Thymus (tissue), 11 donors: Measurements from ENCODE around the gene TRDMT1. TPM values are rescaled to one million over a fixed set of nuclear protein-coding genes. Genes with fewer than 3 reads are reported as not detected.

Experiments
- DNase-seq, 9 donors: peaks; one replicate each; pipeline ENCODE4 v3.0.0-alpha.2; 2013; ENCODE audit warnings: low spot score in 9 of 9, low read depth in 6 of 9, missing footprints in 1 of 9
- H3K27ac ChIP-seq, 2 donors: one replicate each; pipeline ENCODE4 v1.5.1; 2013; ENCODE audit warnings: control low read depth in 1 of 2, low read depth in 1 of 2, low read length in 1 of 2, mild to moderate bottlenecking in 1 of 2, moderate library complexity in 1 of 2
- H3K27me3 ChIP-seq, 2 donors: one replicate each; pipeline ENCODE4 v1.5.1; 2013; ENCODE audit warnings: low read length in 1 of 2; ENCODE audit not compliant: control insufficient read depth in 2 of 2, insufficient read depth in 1 of 2
- H3K36me3 ChIP-seq, 2 donors: one replicate each; pipeline ENCODE4 v1.5.1; 2013; ENCODE audit warnings: low read length in 1 of 2, mild to moderate bottlenecking in 1 of 2, moderate library complexity in 1 of 2; ENCODE audit not compliant: control insufficient read depth in 2 of 2, insufficient read depth in 2 of 2
- H3K4me1 ChIP-seq, 2 donors: one replicate each; pipeline ENCODE4 v1.5.1; 2013; ENCODE audit warnings: low read length in 2 of 2; ENCODE audit not compliant: control insufficient read depth in 2 of 2, insufficient read depth in 2 of 2
- H3K4me3 ChIP-seq, 2 donors: one replicate each; pipeline ENCODE4 v1.5.1; 2013; ENCODE audit warnings: low read length in 2 of 2, control low read depth in 1 of 2, mild to moderate bottlenecking in 1 of 2
- H3K9me3 ChIP-seq, 2 donors: one replicate each; pipeline ENCODE4 v1.5.1; 2013; ENCODE audit warnings: low read length in 1 of 2, mild to moderate bottlenecking in 1 of 2; ENCODE audit not compliant: control insufficient read depth in 2 of 2, insufficient read depth in 1 of 2
- WGBS: extraction: QIAGEN DNeasy Blood & Tissue Kit; methylation state at CpG from one replicate; pipeline ENCODE4 v1.1.7; 2013; 5-methylcytosine and 5-hydroxymethylcytosine counted together
- polyA plus RNA-seq: library from polyadenylated mRNA; stranded (reverse); fragments of 200-250 nt; gene quantifications from one replicate; pipeline ENCODE4 v1.2.3, GENCODE V29; 2013
- total RNA-seq: library from RNA; stranded (reverse); fragments of 120-200 nt; gene quantifications from one replicate; pipeline ENCODE4 v1.2.4, GENCODE V29; 2013
- donor health status: healthy.

The TRDMT1 gene
- total and polyA plus RNA-seq, 2 donors: 5.0 to 11.4 TPM

- Histone ChIP-seq H3K27ac (no peak overlapping the region), H3K9me3 (no peaks in the 10 kb centered on the region), H3K4me1 (peaks cover 0 to 4% of the 10 kb centered on the region in 2 donors), H3K4me3 (no peak overlapping the region), H3K27me3 (no peaks in the 10 kb centered on the region), H3K36me3 (peaks cover 0 to 4% of the 10 kb centered on the region in 2 donors)
- 93% methylated on average over 5 of the region's 5 CpGs for WGBS
- DNase-seq: no peak
These were observed 6.4 kb downstream of the TRDMT1 start for GRCh38 chr10:17195083-17195482.

DNA sequence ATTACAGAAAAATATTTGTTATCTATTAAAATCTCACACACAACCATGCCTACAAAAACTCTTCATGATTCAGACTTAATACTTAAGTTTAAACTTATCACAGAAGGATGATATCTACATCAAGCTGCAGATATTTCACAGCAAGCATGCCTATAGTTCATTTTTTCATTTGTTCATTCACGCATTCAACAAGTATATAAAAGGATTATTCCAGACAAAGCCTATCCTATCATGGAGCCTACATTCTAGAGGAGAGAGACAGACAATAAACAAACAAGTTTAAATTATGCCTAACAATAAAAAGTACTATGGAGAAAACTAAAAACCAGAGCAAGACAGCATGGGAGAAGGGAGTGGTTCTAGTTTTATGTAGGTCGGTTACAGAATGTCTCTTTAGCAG is 10.9 kb downstream of the TRDMT1 start:
- DNase-seq: no peak
- H3K4me1 ChIP-seq: no peaks in the 10 kb centered on the region
- H3K27ac ChIP-seq: no peak overlapping the region
- 98% methylated on average over 2 of the region's 2 CpGs for WGBS
- H3K36me3 ChIP-seq: peaks cover 0 to 4% of the 10 kb centered on the region in 2 donors
- H3K9me3 ChIP-seq: no peaks in the 10 kb centered on the region
- H3K4me3 ChIP-seq: no peak overlapping the region
- no peaks in the 10 kb centered on the region for H3K27me3 ChIP-seq

- Histone ChIP-seq H3K27me3 (no peaks in the 10 kb centered on the region), H3K9me3 (no peaks in the 10 kb centered on the region), H3K27ac (no peak overlapping the region), H3K4me3 (no peak overlapping the region), H3K36me3 (peaks cover 0 to 4% of the 10 kb centered on the region in 2 donors), H3K4me1 (no peaks in the 10 kb centered on the region)
- WGBS: 93% methylated on average over 3 of the region's 3 CpGs
- no peak for DNase-seq
These were observed 12.8 kb downstream of the TRDMT1 start for GRCh38 chr10:17188644-17189172.

DNA sequence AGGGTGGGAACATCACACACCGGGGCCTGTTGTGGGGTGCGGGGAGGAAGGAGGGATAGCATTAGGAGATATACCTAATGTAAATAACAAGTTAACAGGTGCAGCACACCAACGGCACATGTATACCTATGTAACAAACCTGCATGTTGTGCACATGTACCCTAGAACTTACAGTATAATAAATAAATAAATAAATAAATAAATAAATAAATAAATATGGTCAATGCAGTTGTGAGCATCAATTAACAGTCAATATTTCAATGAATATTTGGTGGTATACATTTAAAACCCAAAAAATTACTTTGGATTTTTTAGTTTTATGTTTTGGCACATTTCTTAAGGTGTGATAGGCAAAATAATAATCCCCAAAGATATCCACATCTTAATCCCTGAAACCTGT is 15.6 kb downstream of the TRDMT1 start:
- no peak overlapping the region for H3K27ac ChIP-seq
- 98% methylated on average over 3 of the region's 3 CpGs for WGBS
- H3K36me3 ChIP-seq: no peaks in the 10 kb centered on the region
- H3K9me3 ChIP-seq: no peaks in the 10 kb centered on the region
- DNase-seq: no peak
- no peaks in the 10 kb centered on the region for H3K4me1 ChIP-seq
- H3K27me3 ChIP-seq: no peaks in the 10 kb centered on the region
- H3K4me3 ChIP-seq: no peak overlapping the region

DNA sequence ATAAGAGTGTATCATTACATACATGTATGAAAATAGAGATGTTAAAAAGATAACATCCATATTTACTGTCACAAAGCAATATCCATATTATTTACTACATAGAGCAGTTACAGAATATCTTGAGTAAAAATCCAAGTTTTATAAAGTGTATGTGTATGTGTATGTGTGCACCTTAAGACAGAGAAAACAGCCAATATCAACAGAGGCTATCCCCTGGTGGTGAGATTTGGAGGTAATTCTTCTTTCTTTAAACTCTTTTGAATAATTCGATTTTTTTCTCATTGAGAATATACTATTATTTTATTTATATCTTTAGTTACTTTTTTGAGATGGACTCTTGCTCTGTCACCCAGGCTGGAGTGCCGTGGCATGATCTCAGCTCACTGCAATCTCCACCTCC is 18.4 kb downstream of the TRDMT1 start:
- WGBS: 97% methylated on average over 2 of the region's 2 CpGs

DNA sequence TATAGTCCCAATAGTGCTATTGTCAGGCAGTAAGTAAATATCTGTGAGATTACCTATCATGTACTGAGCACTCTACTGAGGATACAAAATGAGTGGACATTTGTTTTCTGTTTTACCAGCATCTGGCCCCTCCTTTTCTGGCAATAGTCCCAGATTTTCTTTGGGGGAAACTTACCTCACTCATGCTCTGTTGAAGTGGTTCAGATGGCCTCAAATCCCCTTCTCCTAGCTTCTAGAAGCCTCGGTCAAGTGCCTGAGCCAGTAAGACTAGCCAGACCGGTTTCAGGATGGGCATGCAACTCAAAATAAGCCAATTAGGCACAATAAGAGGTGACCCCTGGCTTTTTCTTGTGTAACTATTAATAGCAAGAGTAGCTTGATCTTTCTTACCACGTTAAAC is 19.7 kb downstream of the TRDMT1 start:
- no peak for DNase-seq
- Histone ChIP-seq H3K4me3 (no peak overlapping the region), H3K27ac (no peak overlapping the region), H3K9me3 (no peaks in the 10 kb centered on the region), H3K4me1 (no peaks in the 10 kb centered on the region), H3K27me3 (no peaks in the 10 kb centered on the region), H3K36me3 (no peaks in the 10 kb centered on the region)
- 94% methylated on average over 3 of the region's 3 CpGs for WGBS

More for the DNA sequence above, 18.4 kb downstream of the TRDMT1 start:
- H3K4me1 ChIP-seq: no peaks in the 10 kb centered on the region
- H3K36me3 ChIP-seq: no peaks in the 10 kb centered on the region
- DNase-seq: no peak
- no peaks in the 10 kb centered on the region for H3K9me3 ChIP-seq
- no peak overlapping the region for H3K27ac ChIP-seq
- no peak overlapping the region for H3K4me3 ChIP-seq
- no peaks in the 10 kb centered on the region for H3K27me3 ChIP-seq

GRCh38 chr10:17181110-17181509 is 20.4 kb downstream of the TRDMT1 start:
- no peak for DNase-seq
- Histone ChIP-seq H3K27ac (no peak overlapping the region), H3K27me3 (no peaks in the 10 kb centered on the region), H3K4me3 (no peak overlapping the region), H3K9me3 (no peaks in the 10 kb centered on the region), H3K4me1 (no peaks in the 10 kb centered on the region), H3K36me3 (no peaks in the 10 kb centered on the region)
- WGBS: 93% methylated on average over 5 of the region's 5 CpGs

- no peaks in the 10 kb centered on the region for H3K36me3 ChIP-seq
- WGBS: 97% methylated on average over 3 of the region's 3 CpGs
- H3K4me3 ChIP-seq: no peak overlapping the region
- H3K9me3 ChIP-seq: no peaks in the 10 kb centered on the region
- no peak overlapping the region for H3K27ac ChIP-seq
- DNase-seq: no peak
- no peaks in the 10 kb centered on the region for H3K27me3 ChIP-seq
- H3K4me1 ChIP-seq: peaks cover 0 to 3% of the 10 kb centered on the region in 2 donors
These were observed 22.5 kb downstream of the TRDMT1 start for GRCh38 chr10:17179002-17179401.

- H3K4me1 ChIP-seq: peaks cover 0 to 3% of the 10 kb centered on the region in 2 donors
These were observed 23.5 kb downstream of the TRDMT1 start for GRCh38 chr10:17178006-17178405.

More at GRCh38 chr10:17178006-17178405, 23.5 kb downstream of the TRDMT1 start:
- no peak overlapping the region for H3K27ac ChIP-seq
- no peak for DNase-seq
- 97% methylated on average over 1 of the region's 1 CpG for WGBS
- no peak overlapping the region for H3K4me3 ChIP-seq
- peaks cover 0 to 2% of the 10 kb centered on the region in 2 donors for H3K36me3 ChIP-seq
- H3K9me3 ChIP-seq: no peaks in the 10 kb centered on the region
- no peaks in the 10 kb centered on the region for H3K27me3 ChIP-seq
